Measurements from ENCODE around the gene SIRPB2.

- TF ChIP-seq CTCF (IDR thresholded peaks at IDR 0.05) (no peak), POLR2A (IDR thresholded peaks at IDR 0.05) (no peak)
Measured at GRCh38 chr20:1533059-1533458, 41.8 kb upstream of the SIRPB2 start.
